HL-60 (cell line): ENCODE results near the gene CTSO.

Experiments used
- DNase-seq, 2 experiments: peaks; one replicate each; pipeline ENCODE4 v3.0.0-alpha.2; 2010 to 2020; ENCODE audit warnings: low read depth in 1 of 2, low spot score in 1 of 2
- H3K27ac ChIP-seq: fragments of 250-450 bp; sonication (Bioruptor Pico); replicated peaks from 2 replicates; pipeline ENCODE4 v1.5.1; 2020; ENCODE audit warnings: mild to moderate bottlenecking, moderate library complexity
- H3K27me3 ChIP-seq: fragments of 250-450 bp; sonication (Bioruptor Pico); 2 replicates; pipeline ENCODE4 v1.5.1; 2021; ENCODE audit warnings: mild to moderate bottlenecking, moderate library complexity; ENCODE audit not compliant: insufficient read depth, poor library complexity, severe bottlenecking
- H3K4me3 ChIP-seq: replicated peaks from 2 replicates; pipeline ENCODE4 v1.5.1; 2011; ENCODE audit warnings: mild to moderate bottlenecking, control low read depth, low read length; ENCODE audit not compliant: insufficient read depth
- CTCF ChIP-seq: IDR thresholded peaks from one replicate; pipeline ENCODE4 v1.5.1; 2011; ENCODE audit warnings: low read length, control low read depth, inconsistent platforms; ENCODE audit not compliant: insufficient read depth
- GABPA ChIP-seq: IDR thresholded peaks from 2 replicates; pipeline ENCODE4 v1.6.1; 2012; ENCODE audit warnings: low read depth
- POLR2AphosphoS5 ChIP-seq: IDR thresholded peaks from 2 replicates; pipeline ENCODE4 v1.6.1; 2012; ENCODE audit warnings: low read depth
- SPI1 ChIP-seq: IDR thresholded peaks from 2 replicates; pipeline ENCODE4 v1.6.1; 2012; ENCODE audit warnings: low read depth, mild to moderate bottlenecking, borderline replicate concordance
- TF ChIP-seq, protein P1 (sequence below): IDR thresholded peaks from 2 replicates; pipeline ENCODE4 v1.6.1; 2012; ENCODE audit warnings: low read depth; ENCODE audit not compliant: insufficient replicate concordance

Gene CTSO

GRCh38 chr4:155959417-155959816, 5.8 kb upstream of the CTSO start:
- H3K27me3 ChIP-seq: no peaks in the 10 kb centered on the region
- no peak for DNase-seq
- TF ChIP-seq, protein P1, sequence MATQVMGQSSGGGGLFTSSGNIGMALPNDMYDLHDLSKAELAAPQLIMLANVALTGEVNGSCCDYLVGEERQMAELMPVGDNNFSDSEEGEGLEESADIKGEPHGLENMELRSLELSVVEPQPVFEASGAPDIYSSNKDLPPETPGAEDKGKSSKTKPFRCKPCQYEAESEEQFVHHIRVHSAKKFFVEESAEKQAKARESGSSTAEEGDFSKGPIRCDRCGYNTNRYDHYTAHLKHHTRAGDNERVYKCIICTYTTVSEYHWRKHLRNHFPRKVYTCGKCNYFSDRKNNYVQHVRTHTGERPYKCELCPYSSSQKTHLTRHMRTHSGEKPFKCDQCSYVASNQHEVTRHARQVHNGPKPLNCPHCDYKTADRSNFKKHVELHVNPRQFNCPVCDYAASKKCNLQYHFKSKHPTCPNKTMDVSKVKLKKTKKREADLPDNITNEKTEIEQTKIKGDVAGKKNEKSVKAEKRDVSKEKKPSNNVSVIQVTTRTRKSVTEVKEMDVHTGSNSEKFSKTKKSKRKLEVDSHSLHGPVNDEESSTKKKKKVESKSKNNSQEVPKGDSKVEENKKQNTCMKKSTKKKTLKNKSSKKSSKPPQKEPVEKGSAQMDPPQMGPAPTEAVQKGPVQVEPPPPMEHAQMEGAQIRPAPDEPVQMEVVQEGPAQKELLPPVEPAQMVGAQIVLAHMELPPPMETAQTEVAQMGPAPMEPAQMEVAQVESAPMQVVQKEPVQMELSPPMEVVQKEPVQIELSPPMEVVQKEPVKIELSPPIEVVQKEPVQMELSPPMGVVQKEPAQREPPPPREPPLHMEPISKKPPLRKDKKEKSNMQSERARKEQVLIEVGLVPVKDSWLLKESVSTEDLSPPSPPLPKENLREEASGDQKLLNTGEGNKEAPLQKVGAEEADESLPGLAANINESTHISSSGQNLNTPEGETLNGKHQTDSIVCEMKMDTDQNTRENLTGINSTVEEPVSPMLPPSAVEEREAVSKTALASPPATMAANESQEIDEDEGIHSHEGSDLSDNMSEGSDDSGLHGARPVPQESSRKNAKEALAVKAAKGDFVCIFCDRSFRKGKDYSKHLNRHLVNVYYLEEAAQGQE: no peak
- TF ChIP-seq SPI1: no peak
- TF ChIP-seq POLR2AphosphoS5: no peak
- no peak for TF ChIP-seq GABPA
- no peak for TF ChIP-seq CTCF
- no peak overlapping the region for H3K4me3 ChIP-seq
- no peak overlapping the region for H3K27ac ChIP-seq

DNA sequence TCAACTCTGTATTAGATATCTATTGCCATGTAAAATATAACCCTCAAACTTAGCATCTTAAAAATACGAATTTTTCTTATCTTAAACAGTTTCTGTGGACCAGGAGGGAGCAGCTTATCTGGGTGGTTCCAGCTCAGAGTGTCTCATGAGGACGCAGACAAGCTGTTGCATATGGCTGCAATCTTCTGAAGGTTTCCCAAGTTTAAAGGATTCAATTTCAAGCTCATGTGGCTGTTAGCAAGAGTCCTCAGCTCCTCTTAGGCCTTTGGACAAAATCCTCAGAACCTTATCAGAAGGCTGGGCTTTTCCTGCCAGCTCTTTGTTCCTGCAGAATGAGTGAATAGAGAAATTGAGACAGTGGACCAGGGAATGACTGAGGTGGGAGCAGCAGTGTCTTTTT, 2.8 kb upstream of the CTSO start:
- no peaks in the 10 kb centered on the region for H3K27me3 ChIP-seq
- TF ChIP-seq SPI1: no peak
- no peak for TF ChIP-seq POLR2AphosphoS5
- no peak for TF ChIP-seq CTCF
- no peak for TF ChIP-seq GABPA
- TF ChIP-seq, protein P1: no peak

DNA sequence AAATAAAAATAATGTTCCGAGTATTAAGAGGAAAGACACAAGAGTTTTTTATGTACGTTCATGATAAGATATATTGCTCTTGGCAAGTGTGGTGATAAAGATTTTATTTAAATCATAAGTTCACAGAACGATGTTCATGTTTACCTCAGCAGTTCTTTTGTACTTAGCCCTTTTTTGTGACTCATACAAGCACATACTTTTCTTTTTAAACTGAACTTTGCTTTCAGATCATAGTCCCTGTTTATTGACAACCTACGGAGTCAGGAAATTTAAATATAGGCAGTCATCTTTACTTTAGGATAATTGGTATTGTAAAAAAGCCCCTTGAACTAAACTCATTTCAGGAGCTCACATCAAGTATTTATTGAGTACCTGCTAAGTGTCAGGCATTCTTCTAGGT, 1.3 kb upstream of the CTSO start:
- H3K27ac ChIP-seq: no peak overlapping the region
- TF ChIP-seq SPI1 (no peak), CTCF (no peak), POLR2AphosphoS5 (no peak), GABPA (no peak)
- TF ChIP-seq, protein P1: no peak
- DNase-seq: no peak
- H3K4me3 ChIP-seq: no peak overlapping the region
- H3K27me3 ChIP-seq: no peaks in the 10 kb centered on the region

More for the DNA sequence above, 2.8 kb upstream of the CTSO start:
- DNase-seq: no peak
- Histone ChIP-seq H3K4me3 (no peak overlapping the region), H3K27ac (no peak overlapping the region)
